Measurements from ENCODE around the gene STRBP.

GRCh38 chr9:123251324-123251723, 17.1 kb downstream of the STRBP start:
- TF ChIP-seq CTCF (IDR thresholded peaks at IDR 0.05) = no peak
- no peak for TF ChIP-seq POLR2A (IDR thresholded peaks at IDR 0.05)
- no peak for TF ChIP-seq POLR2AphosphoS5 (IDR thresholded peaks at IDR 0.05; ENCODE audit: insufficient read depth in 1 of 2, low read depth in 1 of 2)
